ENCODE results near the gene TRAPPC2B.
A peak's percentile ranks its signal among the peaks of the same experiment; 100 is the strongest.

TRAPPC2B gene

DNA sequence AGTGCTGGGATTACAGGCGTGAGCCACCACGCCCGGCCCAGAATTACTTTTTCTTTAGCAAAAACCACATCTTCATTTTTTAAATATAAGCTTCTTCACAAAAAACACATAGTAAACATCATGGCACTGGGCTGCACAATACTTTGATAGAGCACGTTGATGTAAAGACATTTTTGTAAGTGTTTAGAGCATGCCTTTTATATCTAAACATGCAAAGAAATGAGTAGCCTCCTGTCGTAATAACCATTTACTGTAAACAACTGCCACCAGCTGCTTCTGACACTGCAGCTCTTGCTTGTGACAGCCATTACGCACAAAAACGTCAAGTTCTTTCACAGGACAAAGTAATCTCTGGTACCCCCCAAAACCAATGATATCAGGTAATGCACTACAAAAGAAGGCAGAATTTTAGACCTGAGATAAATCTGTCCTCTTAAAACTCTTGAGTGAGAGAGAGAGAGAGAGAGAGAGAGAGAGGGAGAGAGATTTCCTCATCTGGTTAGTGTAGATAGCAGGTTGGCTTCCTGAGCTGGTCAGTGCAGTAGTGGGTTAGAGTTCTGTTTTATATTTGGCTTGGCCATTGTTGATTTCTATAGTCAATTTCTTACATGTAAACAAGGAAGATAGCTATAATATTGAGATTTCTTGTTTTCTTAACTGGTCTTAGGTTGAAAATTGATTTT, 19.6 kb downstream of the TRAPPC2B start:
- no peak for DNase-seq (ENCODE audit: low read depth in 1 of 2, low spot score in 1 of 2)
- no peak overlapping the region for H3K4me3 ChIP-seq (replicated peaks; ENCODE audit: insufficient read depth, low read length)
- H3K27me3 ChIP-seq (ENCODE audit: insufficient read depth, poor library complexity, severe bottlenecking), result no peaks in the 10 kb centered on the region
- no peak overlapping the region for H3K27ac ChIP-seq (replicated peaks)
- TF ChIP-seq POLR2AphosphoS5 (IDR thresholded peaks at IDR 0.05; ENCODE audit: low read depth) (no peak), SPI1 (IDR thresholded peaks at IDR 0.05; ENCODE audit: borderline replicate concordance, low read depth) (no peak), GABPA (IDR thresholded peaks at IDR 0.05; ENCODE audit: low read depth) (no peak)
- TF ChIP-seq, protein P1, sequence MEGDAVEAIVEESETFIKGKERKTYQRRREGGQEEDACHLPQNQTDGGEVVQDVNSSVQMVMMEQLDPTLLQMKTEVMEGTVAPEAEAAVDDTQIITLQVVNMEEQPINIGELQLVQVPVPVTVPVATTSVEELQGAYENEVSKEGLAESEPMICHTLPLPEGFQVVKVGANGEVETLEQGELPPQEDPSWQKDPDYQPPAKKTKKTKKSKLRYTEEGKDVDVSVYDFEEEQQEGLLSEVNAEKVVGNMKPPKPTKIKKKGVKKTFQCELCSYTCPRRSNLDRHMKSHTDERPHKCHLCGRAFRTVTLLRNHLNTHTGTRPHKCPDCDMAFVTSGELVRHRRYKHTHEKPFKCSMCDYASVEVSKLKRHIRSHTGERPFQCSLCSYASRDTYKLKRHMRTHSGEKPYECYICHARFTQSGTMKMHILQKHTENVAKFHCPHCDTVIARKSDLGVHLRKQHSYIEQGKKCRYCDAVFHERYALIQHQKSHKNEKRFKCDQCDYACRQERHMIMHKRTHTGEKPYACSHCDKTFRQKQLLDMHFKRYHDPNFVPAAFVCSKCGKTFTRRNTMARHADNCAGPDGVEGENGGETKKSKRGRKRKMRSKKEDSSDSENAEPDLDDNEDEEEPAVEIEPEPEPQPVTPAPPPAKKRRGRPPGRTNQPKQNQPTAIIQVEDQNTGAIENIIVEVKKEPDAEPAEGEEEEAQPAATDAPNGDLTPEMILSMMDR (IDR thresholded peaks at IDR 0.05; ENCODE audit: insufficient read depth, low read length), result no peak
- TF ChIP-seq, protein P2, sequence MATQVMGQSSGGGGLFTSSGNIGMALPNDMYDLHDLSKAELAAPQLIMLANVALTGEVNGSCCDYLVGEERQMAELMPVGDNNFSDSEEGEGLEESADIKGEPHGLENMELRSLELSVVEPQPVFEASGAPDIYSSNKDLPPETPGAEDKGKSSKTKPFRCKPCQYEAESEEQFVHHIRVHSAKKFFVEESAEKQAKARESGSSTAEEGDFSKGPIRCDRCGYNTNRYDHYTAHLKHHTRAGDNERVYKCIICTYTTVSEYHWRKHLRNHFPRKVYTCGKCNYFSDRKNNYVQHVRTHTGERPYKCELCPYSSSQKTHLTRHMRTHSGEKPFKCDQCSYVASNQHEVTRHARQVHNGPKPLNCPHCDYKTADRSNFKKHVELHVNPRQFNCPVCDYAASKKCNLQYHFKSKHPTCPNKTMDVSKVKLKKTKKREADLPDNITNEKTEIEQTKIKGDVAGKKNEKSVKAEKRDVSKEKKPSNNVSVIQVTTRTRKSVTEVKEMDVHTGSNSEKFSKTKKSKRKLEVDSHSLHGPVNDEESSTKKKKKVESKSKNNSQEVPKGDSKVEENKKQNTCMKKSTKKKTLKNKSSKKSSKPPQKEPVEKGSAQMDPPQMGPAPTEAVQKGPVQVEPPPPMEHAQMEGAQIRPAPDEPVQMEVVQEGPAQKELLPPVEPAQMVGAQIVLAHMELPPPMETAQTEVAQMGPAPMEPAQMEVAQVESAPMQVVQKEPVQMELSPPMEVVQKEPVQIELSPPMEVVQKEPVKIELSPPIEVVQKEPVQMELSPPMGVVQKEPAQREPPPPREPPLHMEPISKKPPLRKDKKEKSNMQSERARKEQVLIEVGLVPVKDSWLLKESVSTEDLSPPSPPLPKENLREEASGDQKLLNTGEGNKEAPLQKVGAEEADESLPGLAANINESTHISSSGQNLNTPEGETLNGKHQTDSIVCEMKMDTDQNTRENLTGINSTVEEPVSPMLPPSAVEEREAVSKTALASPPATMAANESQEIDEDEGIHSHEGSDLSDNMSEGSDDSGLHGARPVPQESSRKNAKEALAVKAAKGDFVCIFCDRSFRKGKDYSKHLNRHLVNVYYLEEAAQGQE (IDR thresholded peaks at IDR 0.05; ENCODE audit: insufficient replicate concordance, low read depth), result no peak

DNA sequence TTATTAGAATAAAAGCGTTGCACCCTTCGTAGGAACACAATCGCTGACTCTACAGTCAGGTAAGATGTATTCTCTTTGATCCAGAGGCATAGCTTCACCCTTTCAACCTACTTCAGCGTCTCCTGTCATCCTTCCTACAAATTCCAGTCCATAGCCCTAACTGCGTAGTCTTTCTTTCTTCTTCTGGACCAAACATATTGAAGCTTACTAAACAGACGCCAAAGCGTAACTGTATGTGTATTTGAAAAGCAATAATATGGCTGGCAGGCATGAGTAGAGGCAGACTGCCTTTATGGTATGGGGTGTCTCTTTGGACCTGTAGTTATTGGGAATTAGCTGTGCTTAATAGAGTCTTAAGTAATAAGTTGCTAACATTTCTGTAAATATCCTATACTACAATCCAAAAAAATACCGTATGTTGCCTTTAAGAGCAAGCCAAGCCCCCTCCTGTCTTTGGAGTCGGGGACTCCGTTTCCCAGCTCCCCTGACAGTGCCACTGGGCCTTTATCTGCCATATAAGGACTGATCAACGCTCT, 25.9 kb downstream of the TRAPPC2B start:
- Histone ChIP-seq H3K27ac (replicated peaks) (peak overlapping the region; percentile 84), H3K27me3 (ENCODE audit: insufficient read depth, poor library complexity, severe bottlenecking) (no peaks in the 10 kb centered on the region), H3K4me3 (replicated peaks; ENCODE audit: insufficient read depth, low read length) (peak overlapping the region; percentile 86; the same call in 1 of the 2 replicates)
- TF ChIP-seq, protein P2 (IDR thresholded peaks at IDR 0.05; ENCODE audit: insufficient replicate concordance, low read depth), result no peak
- TF ChIP-seq POLR2AphosphoS5 (IDR thresholded peaks at IDR 0.05; ENCODE audit: low read depth), result no peak
- DNase-seq (ENCODE audit: low read depth in 1 of 2, low spot score in 1 of 2), result no peak

DNA sequence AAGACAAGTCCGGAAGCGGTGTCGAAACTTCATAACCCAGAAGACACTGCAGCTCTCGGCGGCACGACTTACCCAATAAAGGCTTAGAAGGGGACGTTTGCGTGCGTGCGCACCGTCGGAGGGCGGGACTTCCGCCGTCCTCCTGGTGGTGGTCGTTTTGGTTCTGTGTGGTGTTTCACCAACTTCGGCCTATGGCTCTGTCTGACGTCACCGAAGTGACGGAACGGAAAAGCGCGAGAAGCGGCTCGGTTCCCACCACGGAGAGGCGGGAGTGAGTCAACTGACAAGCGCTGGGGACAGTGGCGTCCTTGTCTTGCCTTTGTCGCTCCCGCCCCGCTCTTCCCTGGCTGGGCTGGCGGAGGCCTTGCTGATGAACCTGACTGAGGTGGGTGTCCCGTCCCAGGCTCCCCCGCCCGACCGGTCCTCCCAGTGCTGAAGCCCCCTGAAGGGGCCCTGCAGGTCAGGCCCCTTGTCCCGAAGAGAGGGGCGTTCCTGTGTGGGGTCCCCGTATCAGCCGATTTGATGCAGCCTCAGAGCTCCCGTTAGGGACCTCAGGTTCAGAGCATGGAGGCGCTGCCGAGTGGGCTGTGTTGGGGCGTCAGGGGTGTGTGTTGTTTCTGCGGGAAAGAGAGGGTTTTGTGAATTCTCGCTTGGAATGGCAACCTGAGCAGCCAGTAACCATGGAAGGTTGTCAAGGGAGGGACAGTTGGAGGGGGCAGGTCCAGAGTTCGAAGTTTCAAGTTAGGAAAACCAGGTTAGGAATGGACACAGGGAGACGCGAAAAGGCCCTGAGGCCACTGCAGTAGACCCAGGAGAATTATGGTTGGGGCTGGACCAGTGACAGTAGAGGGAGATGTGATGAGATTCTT, 26.6 kb downstream of the TRAPPC2B start, which contains the start of gene ZNF548:
Gene ZNF548, plus strand, starts transcription at position 125 of the 869 bp plus-strand sequence. Its CDS starts 246 bp downstream, at position 371.
- Histone ChIP-seq H3K4me3 (replicated peaks; ENCODE audit: insufficient read depth, low read length) (peak within 1 kb of the TSS; percentile 86), H3K27ac (replicated peaks) (peak within 1 kb of the TSS; percentile 84), H3K27me3 (ENCODE audit: insufficient read depth, poor library complexity, severe bottlenecking) (no peaks in the 10 kb centered on the region)
- DNase-seq (ENCODE audit: low read depth in 1 of 2, low spot score in 1 of 2), result peak; percentile 98 to 99
- TF ChIP-seq GABPA (IDR thresholded peaks at IDR 0.05; ENCODE audit: low read depth) (peak; percentile 87), SPI1 (IDR thresholded peaks at IDR 0.05; ENCODE audit: borderline replicate concordance, low read depth) (no peak), POLR2AphosphoS5 (IDR thresholded peaks at IDR 0.05; ENCODE audit: low read depth) (peak; percentile 72)
- TF ChIP-seq, protein P1 (IDR thresholded peaks at IDR 0.05; ENCODE audit: insufficient read depth, low read length), result no peak
- TF ChIP-seq, protein P2 (IDR thresholded peaks at IDR 0.05; ENCODE audit: insufficient replicate concordance, low read depth), result no peak

Measured in HL-60 (cell line).